Lower leg skin (tissue), 3 donors: Measurements from ENCODE around the gene TBC1D32.

Experiments used
- POLR2A ChIP-seq, 2 donors: fragments of 450-650 bp; IDR thresholded peaks; one replicate each; pipeline ENCODE4 v1.6.1; 2016 to 2017; ENCODE audit warnings: antibody characterized with exemption in 2 of 2, mild to moderate bottlenecking in 1 of 2, moderate library complexity in 1 of 2
- TF ChIP-seq, protein P1 (sequence below), 3 donors: fragments of 450-650 bp; IDR thresholded peaks; one replicate each; pipeline ENCODE4 v1.5.1; 2016; ENCODE audit warnings: antibody characterized with exemption in 3 of 3, mild to moderate bottlenecking in 3 of 3, moderate library complexity in 2 of 3

DNA sequence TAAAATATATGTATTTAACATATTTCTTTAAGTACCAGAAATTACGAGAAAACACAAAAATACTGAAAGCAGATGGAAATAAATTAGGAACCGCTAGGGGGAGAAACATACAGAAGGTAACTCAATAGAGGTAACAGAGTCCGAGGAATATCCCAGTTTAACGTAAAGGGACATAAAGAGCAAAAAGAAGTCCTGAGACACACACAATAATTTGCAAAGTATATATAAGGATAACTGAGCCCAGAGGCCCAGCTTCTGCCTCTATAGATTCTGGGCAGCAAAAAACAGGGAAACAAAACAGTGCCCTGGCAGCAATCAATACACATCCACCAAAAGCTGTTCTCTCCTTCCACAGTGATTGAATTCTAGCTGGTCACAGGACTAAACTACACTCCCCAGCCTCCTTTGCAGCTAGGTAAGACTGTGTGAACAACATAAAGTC is 15.1 kb downstream of the TBC1D32 start:
- TF ChIP-seq, protein P1, sequence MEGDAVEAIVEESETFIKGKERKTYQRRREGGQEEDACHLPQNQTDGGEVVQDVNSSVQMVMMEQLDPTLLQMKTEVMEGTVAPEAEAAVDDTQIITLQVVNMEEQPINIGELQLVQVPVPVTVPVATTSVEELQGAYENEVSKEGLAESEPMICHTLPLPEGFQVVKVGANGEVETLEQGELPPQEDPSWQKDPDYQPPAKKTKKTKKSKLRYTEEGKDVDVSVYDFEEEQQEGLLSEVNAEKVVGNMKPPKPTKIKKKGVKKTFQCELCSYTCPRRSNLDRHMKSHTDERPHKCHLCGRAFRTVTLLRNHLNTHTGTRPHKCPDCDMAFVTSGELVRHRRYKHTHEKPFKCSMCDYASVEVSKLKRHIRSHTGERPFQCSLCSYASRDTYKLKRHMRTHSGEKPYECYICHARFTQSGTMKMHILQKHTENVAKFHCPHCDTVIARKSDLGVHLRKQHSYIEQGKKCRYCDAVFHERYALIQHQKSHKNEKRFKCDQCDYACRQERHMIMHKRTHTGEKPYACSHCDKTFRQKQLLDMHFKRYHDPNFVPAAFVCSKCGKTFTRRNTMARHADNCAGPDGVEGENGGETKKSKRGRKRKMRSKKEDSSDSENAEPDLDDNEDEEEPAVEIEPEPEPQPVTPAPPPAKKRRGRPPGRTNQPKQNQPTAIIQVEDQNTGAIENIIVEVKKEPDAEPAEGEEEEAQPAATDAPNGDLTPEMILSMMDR (IDR thresholded peaks at IDR 0.05): no peak
- no peak for TF ChIP-seq POLR2A (IDR thresholded peaks at IDR 0.05)
